Stomach (tissue), 9 donors: ENCODE measurements around the gene SSTR4. TPM values are rescaled to one million over a fixed set of nuclear protein-coding genes. Genes with fewer than 3 reads are reported as not detected.

ENCODE experiments used
- DNase-seq, 2 donors: peaks; one replicate each; pipeline versions ENCODE4 v3.0.0 to v3.0.0-alpha.2; 2013 to 2019
- H3K27ac ChIP-seq, 5 donors: fragments of 200-600 bp in 4 of 5; sonication (generic) in 4 of 5; one replicate each; pipeline ENCODE4 v1.5.1; 2013 to 2019; ENCODE audit warnings: mild to moderate bottlenecking in 1 of 5, moderate library complexity in 1 of 5
- H3K27me3 ChIP-seq, 3 donors: fragments of 200-600 bp; sonication (generic); one replicate each; pipeline ENCODE4 v1.5.1; 2017 to 2019; ENCODE audit warnings: mixed run types in 1 of 3
- H3K36me3 ChIP-seq, 4 donors: fragments of 200-600 bp; sonication (generic); 1 replicate in 3 of 4; 2 replicates in 1 of 4; pipeline ENCODE4 v1.5.1; 2016 to 2019
- H3K4me1 ChIP-seq, 4 donors: fragments of 200-600 bp; sonication (generic); one replicate each; pipeline ENCODE4 v1.5.1; 2016 to 2019
- H3K4me3 ChIP-seq, 4 donors: fragments of 200-600 bp; sonication (generic) in 3 of 4; one replicate each; pipeline ENCODE4 v1.5.1; 2016 to 2019; ENCODE audit warnings: mild to moderate bottlenecking in 1 of 4
- H3K9me3 ChIP-seq, 4 donors: fragments of 200-600 bp; sonication (generic); one replicate each; pipeline ENCODE4 v1.5.1; 2016 to 2019
- EP300 ChIP-seq: sonication (generic); formaldehyde crosslinking; IDR thresholded peaks from one replicate; pipeline ENCODE4 v1.6.1; 2017; ENCODE audit warnings: antibody characterized with exemption
- POLR2A ChIP-seq, 4 donors: fragments of 450-650 bp; IDR thresholded peaks; one replicate each; pipeline ENCODE4 v1.6.1; 2016; ENCODE audit warnings: antibody characterized with exemption in 4 of 4, control low read depth in 2 of 4, mild to moderate bottlenecking in 1 of 4, moderate library complexity in 1 of 4
- POLR2AphosphoS5 ChIP-seq, 3 donors: sonication (generic); formaldehyde crosslinking; IDR thresholded peaks; one replicate each; pipeline ENCODE4 v1.6.1; 2016; ENCODE audit warnings: antibody characterized with exemption in 3 of 3
- WGBS, 5 donors: extraction: QIAGEN DNeasy Blood & Tissue Kit in 3 of 5; methylation state at CpG; one replicate each; pipeline versions ENCODE4 v1.1.5 to v1.1.7; 2013 to 2018; 5-methylcytosine and 5-hydroxymethylcytosine counted together
- intact Hi-C: fragments of 100-400 bp; cut with DNase I; formaldehyde crosslinking; loops from one replicate; pipeline ENCODE4 v1.15.1; 2023; ENCODE audit warnings: low total_unique reads
- polyA plus RNA-seq, 3 donors: library from polyadenylated mRNA; stranded (reverse); fragments of 200-250 nt; gene quantifications; one replicate each; pipeline ENCODE4 v1.2.3, GENCODE V29; 2013
- total RNA-seq, 5 donors: library from RNA; depleted of rRNA; stranded (reverse); fragments of >200 nt; gene quantifications; one replicate each; pipeline versions ENCODE4 v1.1.0 to v1.2.3, GENCODE V29; 2014 to 2016
- TF ChIP-seq, protein P1 (sequence below), 7 experiments: fragments of 450-650 bp in 4 of 7; fragments of 200-600 bp in 3 of 7; sonication (generic) in 3 of 7; IDR thresholded peaks; one replicate each; pipeline ENCODE4 v1.5.1; 2016 to 2019; ENCODE audit warnings: antibody characterized with exemption in 7 of 7, control low read depth in 2 of 7, mild to moderate bottlenecking in 1 of 7
- donor health status: healthy with polysubstance abuse.
- donor health status: Bipolar disorder and iron deficiency.
- donor health status: healthy.

Gene SSTR4
- total and polyA plus RNA-seq, 8 donors: not detected

DNA sequence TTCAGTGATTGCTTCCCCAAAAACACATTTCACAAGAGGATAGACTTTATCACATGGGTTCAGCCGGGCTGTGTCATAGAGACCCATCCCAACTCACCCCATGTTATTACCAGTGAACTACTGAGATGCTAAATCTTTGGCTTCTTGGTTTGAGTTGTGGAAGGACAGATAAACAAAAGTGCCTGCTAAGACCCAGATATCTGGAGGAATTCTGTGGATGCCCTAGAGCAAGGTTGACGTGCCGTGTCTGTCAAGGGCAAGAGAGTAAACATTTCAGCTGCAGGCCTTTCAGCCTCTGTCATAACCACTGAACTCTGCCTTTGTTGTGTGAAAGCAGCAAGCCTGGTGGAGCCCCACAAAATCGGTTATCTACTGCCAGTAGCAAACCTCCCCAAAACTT is 25.5 kb downstream of the SSTR4 start:
- DNase-seq: no peak
- H3K4me3 ChIP-seq: no peak overlapping the region
- no peaks in the 10 kb centered on the region for H3K27me3 ChIP-seq
- H3K4me1 ChIP-seq: peaks cover 14 to 31% (median 22%) of the 10 kb centered on the region in 4 donors
- peak overlapping the region in 2 of 5 donors; percentile 69 to 76 for H3K27ac ChIP-seq
- intact Hi-C loops: loop anchor here (10.0 kb wide), 1 partner anchor 366 kb away; no protein-coding TSS in a partner anchor
- no peaks in the 10 kb centered on the region for H3K36me3 ChIP-seq
- 67 to 79% (median 73%) methylated on average over 4 of the region's 4 CpGs for WGBS, 5 donors
- TF ChIP-seq POLR2AphosphoS5 (IDR thresholded peaks at IDR 0.05) (no peak), EP300 (no peak)
- no peaks in the 10 kb centered on the region for H3K9me3 ChIP-seq

DNA sequence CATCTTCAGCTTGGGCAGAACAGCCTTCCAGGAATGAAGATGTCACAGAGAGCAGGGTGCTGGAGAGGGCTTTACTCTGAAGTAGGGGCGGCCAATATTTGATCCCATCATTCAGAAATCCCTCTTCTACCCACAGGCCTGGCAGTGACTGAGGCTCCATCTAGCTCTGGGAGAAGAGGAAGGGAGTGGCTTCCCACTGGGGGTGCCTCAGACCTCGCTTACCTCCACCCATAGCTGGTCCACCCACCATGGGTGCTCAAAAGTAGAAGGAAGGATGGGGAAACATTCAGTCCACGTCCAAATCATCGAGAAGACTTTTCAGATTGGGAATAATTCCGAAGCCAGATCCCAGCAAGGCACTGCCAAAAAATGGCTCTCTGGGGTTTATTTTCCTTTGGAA is 26.1 kb downstream of the SSTR4 start:
- 55 to 80% (median 77%) methylated on average over 5 of the region's 5 CpGs for WGBS, 5 donors
- intact Hi-C loops: loop anchor here (10.0 kb wide), 1 partner anchor 366 kb away; no protein-coding TSS in a partner anchor
- H3K27ac ChIP-seq: peak overlapping the region; percentile 28 to 76 (median 53)

DNA sequence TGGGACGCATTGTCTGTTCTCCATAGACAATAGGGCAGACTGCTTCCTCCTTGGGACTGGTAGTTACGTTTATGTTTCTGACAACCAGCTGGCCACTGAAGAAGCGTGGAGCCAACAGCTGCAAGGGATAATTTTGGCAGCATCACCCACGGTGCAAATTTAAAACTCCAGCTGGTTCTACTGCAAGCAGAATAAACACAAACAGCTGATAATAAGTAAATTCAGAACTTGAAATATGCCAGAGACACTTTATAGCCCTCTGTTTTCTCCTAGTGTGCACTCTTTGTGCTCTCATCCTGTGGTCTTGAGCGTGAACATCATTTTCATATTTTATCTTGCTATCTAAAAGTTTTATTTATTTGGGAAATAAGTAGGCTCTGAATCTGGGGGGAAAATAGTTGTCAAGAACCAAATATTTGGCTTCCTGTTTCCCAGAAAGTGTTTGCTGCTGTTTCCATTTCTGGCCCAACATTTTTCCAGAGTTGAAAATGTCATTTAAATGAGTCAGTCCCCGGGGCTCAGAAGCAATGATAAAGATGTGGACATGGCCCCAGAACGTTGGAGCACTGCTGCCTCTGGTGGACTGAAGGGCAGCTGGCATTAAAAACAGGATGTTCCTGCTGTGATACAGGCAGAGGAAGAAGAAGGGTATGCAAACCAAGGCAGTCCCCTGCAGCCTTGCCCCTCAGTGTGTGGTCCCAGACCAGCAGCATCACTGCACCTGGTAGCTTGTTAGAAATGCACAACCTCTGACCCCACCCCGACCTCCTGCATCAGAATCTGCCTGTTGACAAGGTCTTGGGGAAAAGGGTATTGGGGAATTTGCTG is 26.8 kb downstream of the SSTR4 start:
- TF ChIP-seq POLR2A (IDR thresholded peaks at IDR 0.05) (no peak), EP300 (no peak), POLR2AphosphoS5 (IDR thresholded peaks at IDR 0.05) (peak in 2 of 3 donors; percentile 11 to 14)
- TF ChIP-seq, protein P1, sequence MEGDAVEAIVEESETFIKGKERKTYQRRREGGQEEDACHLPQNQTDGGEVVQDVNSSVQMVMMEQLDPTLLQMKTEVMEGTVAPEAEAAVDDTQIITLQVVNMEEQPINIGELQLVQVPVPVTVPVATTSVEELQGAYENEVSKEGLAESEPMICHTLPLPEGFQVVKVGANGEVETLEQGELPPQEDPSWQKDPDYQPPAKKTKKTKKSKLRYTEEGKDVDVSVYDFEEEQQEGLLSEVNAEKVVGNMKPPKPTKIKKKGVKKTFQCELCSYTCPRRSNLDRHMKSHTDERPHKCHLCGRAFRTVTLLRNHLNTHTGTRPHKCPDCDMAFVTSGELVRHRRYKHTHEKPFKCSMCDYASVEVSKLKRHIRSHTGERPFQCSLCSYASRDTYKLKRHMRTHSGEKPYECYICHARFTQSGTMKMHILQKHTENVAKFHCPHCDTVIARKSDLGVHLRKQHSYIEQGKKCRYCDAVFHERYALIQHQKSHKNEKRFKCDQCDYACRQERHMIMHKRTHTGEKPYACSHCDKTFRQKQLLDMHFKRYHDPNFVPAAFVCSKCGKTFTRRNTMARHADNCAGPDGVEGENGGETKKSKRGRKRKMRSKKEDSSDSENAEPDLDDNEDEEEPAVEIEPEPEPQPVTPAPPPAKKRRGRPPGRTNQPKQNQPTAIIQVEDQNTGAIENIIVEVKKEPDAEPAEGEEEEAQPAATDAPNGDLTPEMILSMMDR (IDR thresholded peaks at IDR 0.05): peak in 3 of 7 experiments; percentile 13 to 43 (median 41)
- Histone ChIP-seq H3K4me3 (no peak overlapping the region), H3K4me1 (peaks cover 14 to 31% (median 22%) of the 10 kb centered on the region in 4 donors), H3K36me3 (no peaks in the 10 kb centered on the region), H3K27me3 (no peaks in the 10 kb centered on the region), H3K27ac (peak overlapping the region in 4 of 5 donors; percentile 41 to 76 (median 61)), H3K9me3 (no peaks in the 10 kb centered on the region)
- intact Hi-C loops: loop anchor here (10.0 kb wide), 1 partner anchor 367 kb away; no protein-coding TSS in a partner anchor
- peak in 1 of 2 donors; percentile 84 for DNase-seq
- 20 to 34% (median 25%) methylated on average over 8 of the region's 8 CpGs for WGBS, 5 donors

More for the DNA sequence above, 26.1 kb downstream of the SSTR4 start:
- Histone ChIP-seq H3K36me3 (no peaks in the 10 kb centered on the region), H3K9me3 (no peaks in the 10 kb centered on the region), H3K4me3 (no peak overlapping the region), H3K4me1 (peaks cover 14 to 31% (median 22%) of the 10 kb centered on the region in 4 donors), H3K27me3 (no peaks in the 10 kb centered on the region)
- no peak for DNase-seq
- TF ChIP-seq, protein P1 (IDR thresholded peaks at IDR 0.05): no peak
- no peak for TF ChIP-seq POLR2A (IDR thresholded peaks at IDR 0.05)
- no peak for TF ChIP-seq POLR2AphosphoS5 (IDR thresholded peaks at IDR 0.05)
- no peak for TF ChIP-seq EP300

DNA sequence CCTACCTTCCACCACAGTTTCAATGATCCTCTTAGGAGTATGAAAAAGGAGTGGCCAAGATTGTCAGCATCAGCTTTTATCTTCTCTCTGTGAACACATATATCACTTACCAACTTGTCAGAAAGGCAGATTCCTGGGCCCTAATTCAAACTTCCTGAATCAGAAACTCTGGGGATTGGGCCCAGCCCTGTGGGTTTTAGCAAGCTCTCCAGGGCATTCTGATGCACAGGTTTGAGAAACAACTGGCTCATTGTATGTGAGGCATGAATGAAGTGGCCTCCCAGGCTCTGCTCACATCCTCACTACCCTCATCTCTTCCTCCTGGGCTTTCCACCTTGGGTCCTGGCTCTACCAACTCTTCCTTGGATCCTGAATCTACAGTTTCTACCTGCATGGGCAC is 27.5 kb downstream of the SSTR4 start:
- Histone ChIP-seq H3K4me1 (peaks cover 14 to 31% (median 22%) of the 10 kb centered on the region in 4 donors), H3K27me3 (no peaks in the 10 kb centered on the region), H3K9me3 (no peaks in the 10 kb centered on the region), H3K27ac (peak overlapping the region in 4 of 5 donors; percentile 14 to 52 (median 34)), H3K36me3 (no peaks in the 10 kb centered on the region), H3K4me3 (no peak overlapping the region)
- TF ChIP-seq EP300 (no peak), POLR2A (IDR thresholded peaks at IDR 0.05) (no peak), POLR2AphosphoS5 (IDR thresholded peaks at IDR 0.05) (no peak)
- TF ChIP-seq, protein P1 (IDR thresholded peaks at IDR 0.05): no peak
- no peak for DNase-seq
- intact Hi-C loops: loop anchor here (10.0 kb wide), 1 partner anchor 368 kb away; no protein-coding TSS in a partner anchor
